Endothelial cell of umbilical vein (primary cell): ENCODE results near the gene THSD7B. TPM values are rescaled to one million over a fixed set of nuclear protein-coding genes. Genes with fewer than 3 reads are reported as not detected.

ENCODE experiments used
- BruUV-seq: library from RNA; stranded (reverse); fragments of 400-500 nt; replicated peaks from 2 replicates; lab custom pipeline; 2021; lab: Mats Ljungman, UMichigan
- CTCF ChIA-PET: fragments of 300-600, 350-600 bp; sonication (Branson Sonifier 250); formaldehyde crosslinking; loops from one replicate; lab custom pipeline; 2021; ENCODE audit warnings: antibody characterized with exemption, inconsistent platforms; lab: Charles Lee
- POLR2A ChIA-PET: fragments of 300-600, 350-600 bp; sonication (Branson Sonifier 250); formaldehyde crosslinking; loops from one replicate; lab custom pipeline; 2021; ENCODE audit warnings: antibody characterized with exemption, inconsistent platforms; lab: Charles Lee
- DNase-seq: peaks from one replicate; pipeline ENCODE4 v3.0.0-alpha.2; 2011; ENCODE audit warnings: low read depth, low spot score
- FAIRE-seq: peaks from 2 replicates; lab custom pipeline; 2011; peaks lifted over from hg19 to GRCh38; lab: Jason Lieb, UNC
- H2AFZ ChIP-seq: 2 replicates; pipeline ENCODE4 v1.6.0; 2012; ENCODE audit warnings: low read depth, low read length, control low read depth, inconsistent platforms
- H3K27ac ChIP-seq: 2 replicates; pipeline ENCODE4 v1.5.1; 2011; ENCODE audit warnings: low read depth, mild to moderate bottlenecking, control low read depth, low read length, moderate library complexity; ENCODE audit not compliant: insufficient read depth
- H3K27me3 ChIP-seq, 2 experiments: 2 replicates each; pipeline versions ENCODE4 v1.6.0 to v1.6.1; 2011; ENCODE audit warnings: low read length in 2 of 2, mixed read lengths in 1 of 2; ENCODE audit not compliant: control insufficient read depth in 2 of 2, insufficient read depth in 2 of 2
- H3K36me3 ChIP-seq, 2 experiments: 2 replicates in 1 of 2; 3 replicates in 1 of 2; pipeline ENCODE4 v1.5.1; 2011; ENCODE audit warnings: low read length in 2 of 2, mild to moderate bottlenecking in 1 of 2, moderate library complexity in 1 of 2; ENCODE audit not compliant: control insufficient read depth in 2 of 2, insufficient read depth in 2 of 2; ENCODE audit errors: extremely low read depth in 1 of 2
- H3K4me1 ChIP-seq: 3 replicates; pipeline ENCODE4 v1.5.1; 2011; ENCODE audit warnings: mild to moderate bottlenecking, low read length; ENCODE audit not compliant: control insufficient read depth, insufficient read depth; ENCODE audit errors: extremely low read depth
- H3K4me2 ChIP-seq: 2 replicates; pipeline ENCODE4 v1.6.1; 2011; ENCODE audit warnings: low read length, control low read depth, mixed read lengths; ENCODE audit not compliant: insufficient read depth
- H3K4me3 ChIP-seq, 3 experiments: fragments of 200-600 bp in 1 of 3; sonication (generic), shearing (Covaris generic) in 1 of 3; replicated peaks in 1 of 3; 2 replicates each; pipeline ENCODE4 v1.5.1; 2011 to 2016; ENCODE audit warnings: control low read depth in 3 of 3, low read length in 3 of 3, mild to moderate bottlenecking in 2 of 3, inconsistent platforms in 1 of 3, low read depth in 1 of 3, moderate library complexity in 1 of 3; ENCODE audit not compliant: insufficient read depth in 1 of 3
- H3K79me2 ChIP-seq: 2 replicates; pipeline ENCODE4 v1.6.0; 2012; ENCODE audit warnings: low read length, inconsistent platforms; ENCODE audit not compliant: control insufficient read depth, insufficient read depth
- H3K9ac ChIP-seq: replicated peaks from 2 replicates; pipeline ENCODE3; 2011; ENCODE audit warnings: low read length, control low read depth; ENCODE audit not compliant: insufficient read depth; ENCODE audit errors: extremely low read depth
- H3K9me1 ChIP-seq: replicated peaks from 3 replicates; pipeline ENCODE4 v1.6.0; 2011; ENCODE audit warnings: mild to moderate bottlenecking, low read length; ENCODE audit not compliant: control insufficient read depth, insufficient read depth; ENCODE audit errors: extremely low read depth
- H3K9me3 ChIP-seq: replicated peaks from 2 replicates; pipeline ENCODE4 v1.5.1; 2012; ENCODE audit warnings: low read length, inconsistent platforms; ENCODE audit not compliant: control insufficient read depth, insufficient read depth
- H4K20me1 ChIP-seq: replicated peaks from 2 replicates; pipeline ENCODE3; 2011; ENCODE audit warnings: mild to moderate bottlenecking, low read length; ENCODE audit not compliant: control insufficient read depth, insufficient read depth; ENCODE audit errors: extremely low read depth
- CTCF ChIP-seq, 2 donors: IDR thresholded peaks; 1 replicate in 1 of 2; 2 replicates in 1 of 2; pipeline ENCODE4 v1.5.1; 2011; ENCODE audit warnings: low read length in 2 of 2, mild to moderate bottlenecking in 2 of 2, moderate library complexity in 2 of 2, control low read depth in 1 of 2, inconsistent platforms in 1 of 2, low read depth in 1 of 2; ENCODE audit not compliant: insufficient read depth in 1 of 2; ENCODE audit errors: extremely low read depth in 1 of 2
- EZH2 ChIP-seq: IDR thresholded peaks from 2 replicates; pipeline ENCODE4 v1.6.1; 2012; ENCODE audit warnings: borderline replicate concordance, low read depth, mild to moderate bottlenecking, moderate library complexity, low read length, inconsistent platforms; ENCODE audit not compliant: severe bottlenecking
- FOS ChIP-seq: IDR thresholded peaks from 2 replicates; pipeline ENCODE4 v1.6.1; 2011; ENCODE audit warnings: mild to moderate bottlenecking, low read length, moderate library complexity, borderline replicate concordance; ENCODE audit not compliant: insufficient read depth
- GATA2 ChIP-seq: IDR thresholded peaks from 2 replicates; pipeline ENCODE4 v1.7.0; 2011; ENCODE audit warnings: low read depth, mild to moderate bottlenecking, moderate library complexity, mixed read lengths, low read length; ENCODE audit not compliant: insufficient read length, insufficient read depth
- JUN ChIP-seq: IDR thresholded peaks from 2 replicates; pipeline ENCODE4 v1.6.1; 2011; ENCODE audit warnings: borderline replicate concordance, low read depth; ENCODE audit not compliant: insufficient read length, insufficient read depth
- MAX ChIP-seq: IDR thresholded peaks from 2 replicates; pipeline ENCODE4 v1.6.1; 2011; ENCODE audit not compliant: insufficient read depth, insufficient read length
- MYC ChIP-seq: IDR thresholded peaks from one replicate; pipeline ENCODE4 v1.6.1; 2011; ENCODE audit warnings: mild to moderate bottlenecking, low read depth, low read length
- POLR2A ChIP-seq: IDR thresholded peaks from 2 replicates; pipeline ENCODE4 v1.6.1; 2012; ENCODE audit warnings: low read depth, mild to moderate bottlenecking, control low read depth, low read length
- POLR2AphosphoS5 ChIP-seq: IDR thresholded peaks from 2 replicates; pipeline ENCODE4 v1.6.1; 2012; ENCODE audit warnings: low read depth, mild to moderate bottlenecking, control low read depth, low read length, moderate library complexity; ENCODE audit not compliant: insufficient read depth
- dilution Hi-C: fragments of 300-500 bp; cut with MboI; formaldehyde crosslinking; loops from one replicate; pipeline ENCODE4 v1.15.0; 2019; ENCODE audit warnings: low sequenced_read_pairs; ENCODE audit not compliant: extremely low pct_ligation_motif_present
- intact Hi-C: fragments of 100-400 bp; cut with micrococcal nuclease; formaldehyde crosslinking; loops from one replicate; pipeline ENCODE4 v1.10.0; 2022
- polyA plus RNA-seq, 4 experiments: library from polyadenylated mRNA; depleted of rRNA in 3 of 4; stranded (reverse) in 3 of 4; unstranded in 1 of 4; fragments of >200 nt; gene quantifications; 2 replicates each; pipeline versions ENCODE4 v1.2.1 to v1.2.3, GENCODE V29; 2011 to 2012; ENCODE audit warnings: missing spikeins in 1 of 4
- total RNA-seq: library from RNA; stranded (reverse); gene quantifications from 2 replicates; pipeline ENCODE4 v1.2.3, GENCODE V29; 2021

THSD7B gene
- total and polyA plus RNA-seq, 2 donors (not counting 3 experiments of a cell fraction or from before 2014, with no cell fraction given) = 0.04 TPM; not detected in 1

- H4K20me1 ChIP-seq = no peaks in the 10 kb centered on the region
- no TSS peak for BruUV-seq
- no peak overlapping the region for H3K27ac ChIP-seq
- H3K79me2 ChIP-seq = no peaks in the 10 kb centered on the region
- CTCF ChIA-PET = no interaction called here
- H2AFZ ChIP-seq = no peak overlapping the region
- H3K4me1 ChIP-seq = no peaks in the 10 kb centered on the region
- peaks cover 2% of the 10 kb centered on the region for H3K9me3 ChIP-seq
- H3K9me1 ChIP-seq = no peaks in the 10 kb centered on the region
- H3K9ac ChIP-seq = no peak overlapping the region
- no peaks in the 10 kb centered on the region for H3K27me3 ChIP-seq
- no peak for FAIRE-seq
- H3K4me2 ChIP-seq = no peak overlapping the region
- no peak overlapping the region for H3K4me3 ChIP-seq
- dilution Hi-C loops (no loop called here), intact Hi-C loops (no loop called here)
- POLR2A ChIA-PET = no interaction called here
- no peak for TF ChIP-seq POLR2A
- no peak for TF ChIP-seq GATA2
- no peak for TF ChIP-seq EZH2
- no peak for TF ChIP-seq JUN
- no peak for TF ChIP-seq POLR2AphosphoS5
- TF ChIP-seq CTCF (IDR thresholded peaks at IDR 0.05; ENCODE audit: extremely low read depth in 1 of 2, insufficient read depth in 1 of 2, low read depth in 1 of 2, low read length in 2 of 2) = no peak
- TF ChIP-seq FOS = no peak
- TF ChIP-seq MAX = no peak
- no peak for TF ChIP-seq MYC
- H3K36me3 ChIP-seq = no peaks in the 10 kb centered on the region
- no peak for DNase-seq
These were observed 573.7 kb downstream of the THSD7B start for GRCh38 chr2:137339051-137339450.
